ENCODE measurements around the gene UBE2Q2.

- TF ChIP-seq POLR2AphosphoS5 (IDR thresholded peaks at IDR 0.05; ENCODE audit: borderline replicate concordance, low read depth, low read length), result no peak
- TF ChIP-seq FOXP2 (optimal IDR thresholded peaks at IDR 0.05; ENCODE audit: control extremely low read depth, extremely low read length, insufficient read depth), result no peak
Observed at GRCh38 chr15:75866916-75867315, 23.7 kb downstream of the UBE2Q2 start.

Measured in SK-N-MC (cell line).